ENCODE data around the gene FBXO7.

The FBXO7 gene

DNA sequence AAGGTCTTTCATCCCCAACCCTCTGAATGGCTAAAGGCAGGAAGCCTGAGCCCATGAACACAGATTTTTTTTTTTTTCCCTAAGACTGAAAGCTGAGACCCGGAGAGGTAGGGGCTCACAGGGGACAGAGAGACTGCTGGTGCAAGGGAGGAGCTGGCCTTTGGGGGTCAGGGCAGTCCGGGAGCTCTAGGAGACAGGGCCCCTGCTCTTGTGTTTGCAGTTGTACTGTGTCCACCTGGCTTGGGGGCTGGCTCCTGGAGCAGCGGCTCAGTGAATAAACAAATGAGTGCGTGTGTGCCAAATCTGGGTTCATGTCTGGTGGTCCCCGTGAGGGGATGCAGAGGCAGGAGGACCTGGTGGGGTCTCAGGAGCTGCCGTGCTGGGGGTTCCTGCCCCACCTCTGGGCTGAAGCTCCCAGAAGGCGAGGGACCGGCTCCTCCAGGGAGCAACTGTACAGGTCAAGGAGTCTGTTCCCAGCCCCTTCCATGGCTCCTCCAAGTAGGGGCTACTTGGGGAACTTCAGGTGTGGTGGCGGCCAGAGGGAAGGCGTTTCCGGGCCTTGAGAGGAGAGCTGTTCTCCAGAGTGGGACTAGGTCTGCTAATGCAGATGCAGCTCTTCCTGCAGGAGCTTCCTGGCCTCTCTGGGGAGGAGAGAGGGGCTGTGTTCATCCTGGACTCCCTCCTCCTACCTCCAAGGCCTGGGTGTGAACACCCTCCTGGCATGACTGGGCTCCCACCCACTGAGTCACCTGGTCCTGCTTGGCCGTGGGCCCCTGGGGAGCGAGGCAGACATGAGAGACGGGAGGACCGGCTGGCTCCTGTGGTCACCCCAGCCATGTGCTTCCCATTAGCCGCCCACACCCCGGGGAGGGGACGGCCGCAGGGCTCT is 57.6 kb downstream of the FBXO7 start:
- DNase-seq (ENCODE audit: low read depth) = no peak

DNA sequence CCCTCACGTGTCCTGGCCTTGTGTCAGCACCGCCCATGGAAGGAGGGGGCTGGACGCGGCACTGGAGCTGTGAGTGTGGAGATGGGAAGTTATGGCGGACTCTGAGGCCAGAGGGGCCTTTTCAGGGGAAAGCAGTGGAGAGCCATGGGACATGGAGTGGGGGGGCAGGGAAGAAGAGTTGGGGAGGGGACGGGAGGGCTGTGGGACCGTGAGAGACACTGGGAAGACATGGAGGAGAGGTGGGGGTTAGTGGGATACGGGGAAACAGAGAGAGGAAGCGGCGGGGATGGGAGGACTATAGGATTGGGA is 58.2 kb downstream of the FBXO7 start:
- no peak for DNase-seq (ENCODE audit: low read depth)

- no peak for DNase-seq (ENCODE audit: low read depth)
These were observed 58.9 kb downstream of the FBXO7 start for GRCh38 chr22:32533265-32534111.

- DNase-seq (ENCODE audit: low read depth) = no peak
These were observed 59.9 kb downstream of the FBXO7 start for GRCh38 chr22:32534252-32535235.

- DNase-seq (ENCODE audit: low read depth) = no peak
These were observed 61.0 kb downstream of the FBXO7 start for GRCh38 chr22:32535531-32536190.

DNA sequence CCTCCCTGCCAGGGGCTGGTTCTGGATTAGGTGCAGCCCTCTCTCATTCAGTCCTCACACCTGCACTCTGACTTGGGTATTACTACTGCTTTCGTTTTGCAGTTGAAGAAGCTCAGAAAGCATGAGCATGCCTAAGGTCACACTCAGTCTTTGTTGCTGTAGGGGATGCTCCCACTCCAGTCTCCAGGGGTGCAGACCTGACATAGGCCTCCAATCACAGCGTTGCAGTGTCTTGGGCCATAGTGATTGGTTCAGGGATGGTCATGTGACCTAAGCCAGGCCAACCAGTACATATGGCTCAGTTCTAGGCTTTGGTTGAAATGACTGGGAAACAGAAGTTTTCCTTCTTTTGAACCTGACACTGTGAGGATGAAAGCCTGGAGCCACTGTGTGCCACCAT is 61.7 kb downstream of the FBXO7 start:
- no peak for DNase-seq (ENCODE audit: low read depth)

DNA sequence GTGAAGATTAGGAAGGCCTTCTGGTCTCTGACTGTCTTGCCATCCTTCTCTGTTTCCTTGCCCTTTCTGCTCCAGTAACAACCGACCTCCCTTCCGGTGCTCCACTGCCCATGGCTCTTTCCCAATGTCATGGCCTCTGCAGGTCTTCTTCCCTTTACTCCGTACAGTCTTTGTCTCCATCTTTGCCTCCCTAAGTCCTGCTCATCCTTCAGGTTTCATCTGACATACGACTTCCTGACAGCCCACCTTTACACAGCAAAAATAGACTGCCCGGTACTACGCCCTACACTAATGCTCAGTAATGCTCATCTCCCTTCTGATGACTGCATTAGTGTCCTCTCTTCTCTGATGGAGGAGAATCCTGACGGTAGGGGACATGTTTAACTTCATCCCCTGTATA is 63.9 kb downstream of the FBXO7 start:
- no peak for DNase-seq (ENCODE audit: low read depth)

GRCh38 chr22:32539631-32540421 is 65.2 kb downstream of the FBXO7 start:
- no peak for DNase-seq (ENCODE audit: low read depth)

- DNase-seq (ENCODE audit: low read depth) = no peak
These were observed 66.9 kb downstream of the FBXO7 start for GRCh38 chr22:32541481-32541880.

GRCh38 chr22:32542066-32542676 is 67.6 kb downstream of the FBXO7 start:
- no peak for DNase-seq (ENCODE audit: low read depth)

DNA sequence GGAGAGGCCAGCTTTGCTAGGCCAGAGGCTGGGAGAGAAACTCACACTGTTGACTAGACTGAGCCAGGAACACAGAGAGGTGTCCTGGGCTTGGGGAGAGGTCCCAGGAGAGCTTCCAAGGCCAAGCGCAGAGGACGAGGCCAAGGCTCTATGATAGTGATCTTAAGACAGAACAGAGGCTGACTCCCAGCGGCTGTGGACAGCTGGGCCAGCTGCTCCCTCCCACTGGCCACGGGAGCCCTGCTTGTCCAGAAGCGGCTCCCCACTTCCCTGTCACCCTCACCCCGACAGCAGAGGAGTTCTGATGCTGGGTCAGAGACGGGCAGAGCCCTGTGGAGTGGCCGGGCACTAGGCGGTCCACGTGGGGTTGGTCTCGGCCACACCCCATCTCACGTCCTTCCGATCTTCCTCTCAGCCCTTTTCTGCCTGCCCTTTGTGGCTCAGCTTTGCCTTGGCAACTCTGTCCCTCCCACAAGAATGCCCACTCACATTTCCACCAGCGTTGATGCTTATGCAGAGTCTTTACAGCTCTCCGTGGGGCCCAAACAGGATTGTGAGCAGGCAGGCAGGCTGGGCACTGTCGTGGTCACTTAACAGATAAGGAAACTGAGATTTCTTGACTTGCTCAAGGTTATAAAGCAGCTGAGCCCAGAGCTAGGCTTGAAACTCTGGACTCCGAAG is 68.2 kb downstream of the FBXO7 start:
- DNase-seq (ENCODE audit: low read depth) = no peak

- no peak for DNase-seq (ENCODE audit: low read depth)
These were observed 70.4 kb downstream of the FBXO7 start for GRCh38 chr22:32544953-32545558.

DNA sequence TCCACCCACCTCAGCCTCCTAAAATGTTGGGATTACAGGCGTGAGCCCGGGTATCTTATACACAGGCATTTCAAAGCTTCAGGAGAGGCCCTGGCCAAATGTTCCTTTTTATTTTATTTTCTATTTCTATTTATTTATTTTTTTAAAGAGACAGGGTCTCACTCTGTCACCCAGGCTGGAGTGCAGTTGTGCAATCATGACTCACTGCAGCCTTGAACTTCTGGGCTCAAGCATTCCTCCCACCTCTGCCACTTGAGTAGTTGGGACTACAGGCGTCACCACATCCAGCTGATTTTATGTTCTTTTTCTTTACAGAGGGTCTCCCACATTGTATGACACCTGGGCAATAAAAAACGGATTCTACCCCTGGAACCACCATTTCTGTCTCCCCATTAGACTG is 71.2 kb downstream of the FBXO7 start:
- no peak for DNase-seq (ENCODE audit: low read depth)

GRCh38 chr22:32546496-32546895 is 71.9 kb downstream of the FBXO7 start:
- no peak for DNase-seq (ENCODE audit: low read depth)

DNA sequence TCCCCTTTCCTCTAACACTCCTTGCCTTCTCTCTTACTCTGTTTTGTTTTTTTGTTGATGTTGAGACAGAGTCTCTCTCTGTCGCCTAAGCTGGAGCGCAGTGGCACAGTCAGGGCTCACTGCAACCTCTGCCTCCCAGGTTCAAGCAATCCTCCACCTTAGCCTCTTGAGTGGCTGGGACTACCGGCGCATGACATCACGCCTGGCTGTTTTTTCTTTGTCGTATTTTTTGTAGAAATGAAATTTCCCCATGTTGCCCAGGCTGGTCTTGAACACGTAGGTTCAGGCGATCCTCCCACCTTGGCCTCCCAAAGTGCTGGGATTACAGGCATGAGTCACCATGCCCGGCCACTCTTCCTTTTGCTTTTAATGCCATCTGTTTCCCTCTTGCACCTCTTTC is 72.3 kb downstream of the FBXO7 start:
- DNase-seq (ENCODE audit: low read depth) = no peak

GRCh38 chr22:32548039-32548438 is 73.4 kb downstream of the FBXO7 start:
- no peak for DNase-seq (ENCODE audit: low read depth)

All from activated T-cell treated with anti-CD3 and anti-CD28 coated beads for 48 hours (primary cell).